DOHH2 (cell line): ENCODE measurements around the gene DENND1A.

Source experiments
- H3F3A ChIP-seq: fragments of 200-600 bp; sonication (generic), shearing (Covaris generic); 2 replicates; pipeline ENCODE4 v1.6.0; 2016; ENCODE audit warnings: antibody characterized with exemption, mild to moderate bottlenecking; ENCODE audit not compliant: control insufficient read depth, insufficient read depth
- H3K27ac ChIP-seq: fragments of 200-600 bp; sonication (generic); 2 replicates; pipeline ENCODE4 v1.5.1; 2014; ENCODE audit warnings: low read depth, mild to moderate bottlenecking, low read length, moderate library complexity
- H3K27me3 ChIP-seq: fragments of 200-600 bp; sonication (generic); 2 replicates; pipeline ENCODE4 v1.6.1; 2014; ENCODE audit warnings: mild to moderate bottlenecking, low read length, mixed read lengths; ENCODE audit not compliant: control insufficient read depth
- H3K36me3 ChIP-seq: fragments of 200-600 bp; sonication (generic); 2 replicates; pipeline ENCODE4 v1.6.1; 2014; ENCODE audit warnings: mild to moderate bottlenecking, low read length, moderate library complexity, mixed read lengths; ENCODE audit not compliant: control insufficient read depth
- H3K4me1 ChIP-seq: fragments of 200-600 bp; sonication (generic); 2 replicates; pipeline ENCODE4 v1.6.1; 2014; ENCODE audit warnings: mild to moderate bottlenecking, low read length, mixed read lengths; ENCODE audit not compliant: control insufficient read depth
- H3K4me2 ChIP-seq: fragments of 200-600 bp; sonication (generic); 2 replicates; pipeline ENCODE4 v1.6.0; 2014; ENCODE audit warnings: mild to moderate bottlenecking, low read length, moderate library complexity
- H3K4me3 ChIP-seq: fragments of 200-600 bp; sonication (generic); 2 replicates; pipeline ENCODE4 v1.5.1; 2014; ENCODE audit warnings: mild to moderate bottlenecking, low read length, mixed read lengths
- H3K79me2 ChIP-seq: fragments of 200-600 bp; sonication (generic); 2 replicates; pipeline ENCODE4 v1.6.1; 2014; ENCODE audit warnings: mild to moderate bottlenecking, low read length, mixed read lengths; ENCODE audit not compliant: control insufficient read depth
- H3K9me2 ChIP-seq: fragments of 200-600 bp; sonication (generic); replicated peaks from 2 replicates; pipeline ENCODE4 v1.6.1; 2014; ENCODE audit warnings: mild to moderate bottlenecking, low read length, mixed read lengths; ENCODE audit not compliant: control insufficient read depth
- H3K9me3 ChIP-seq: fragments of 200-600 bp; sonication (generic); 2 replicates; pipeline ENCODE4 v1.6.1; 2014; ENCODE audit warnings: antibody characterized with exemption, low read length, mixed read lengths; ENCODE audit not compliant: control insufficient read depth, insufficient read depth
- H4K20me1 ChIP-seq: fragments of 200-600 bp; sonication (generic); 2 replicates; pipeline ENCODE4 v1.6.0; 2014; ENCODE audit warnings: low read depth, mild to moderate bottlenecking, antibody characterized with exemption, low read length, moderate library complexity; ENCODE audit not compliant: control insufficient read depth, insufficient read depth
- CTCF ChIP-seq: fragments of 200-600 bp; sonication (generic); IDR thresholded peaks from one replicate; pipeline ENCODE4 v1.5.1; 2014; ENCODE audit warnings: antibody characterized with exemption, mild to moderate bottlenecking, low read depth, low read length; ENCODE audit not compliant: poor library complexity, severe bottlenecking
- EZH2phosphoT487 ChIP-seq: fragments of 200-600 bp; sonication (generic); IDR thresholded peaks from 2 replicates; pipeline ENCODE4 v1.6.1; 2017; ENCODE audit warnings: borderline replicate concordance, mild to moderate bottlenecking, antibody characterized with exemption, low read length, moderate library complexity, mixed read lengths

Gene DENND1A

GRCh38 chr9:123378956-123379660 lies 550.8 kb downstream of the DENND1A start:
- Histone ChIP-seq H3K4me1 (no peaks in the 10 kb centered on the region), H3K36me3 (no peaks in the 10 kb centered on the region), H3K9me3 (no peaks in the 10 kb centered on the region), H3K27me3 (no peaks in the 10 kb centered on the region), H3K4me2 (no peak overlapping the region), H3K9me2 (no peaks in the 10 kb centered on the region), H4K20me1 (no peaks in the 10 kb centered on the region), H3K79me2 (no peaks in the 10 kb centered on the region), H3F3A (no peaks in the 10 kb centered on the region), H3K27ac (no peak overlapping the region), H3K4me3 (no peak overlapping the region)
- TF ChIP-seq CTCF: no peak
- TF ChIP-seq EZH2phosphoT487: no peak

- Histone ChIP-seq H3K27me3 (no peaks in the 10 kb centered on the region), H3K4me2 (no peak overlapping the region), H3K4me1 (no peaks in the 10 kb centered on the region), H3K9me2 (no peaks in the 10 kb centered on the region), H3K36me3 (no peaks in the 10 kb centered on the region), H3K27ac (no peak overlapping the region), H3F3A (no peaks in the 10 kb centered on the region), H3K9me3 (no peaks in the 10 kb centered on the region), H3K79me2 (no peaks in the 10 kb centered on the region), H4K20me1 (no peaks in the 10 kb centered on the region), H3K4me3 (no peak overlapping the region)
- no peak for TF ChIP-seq EZH2phosphoT487
- no peak for TF ChIP-seq CTCF
Measured at GRCh38 chr9:123378025-123378424, 551.9 kb downstream of the DENND1A start.

GRCh38 chr9:123377211-123377971 lies 552.5 kb downstream of the DENND1A start:
- Histone ChIP-seq H3K9me2 (no peaks in the 10 kb centered on the region), H3K27ac (no peak overlapping the region), H3K79me2 (no peaks in the 10 kb centered on the region), H4K20me1 (no peaks in the 10 kb centered on the region), H3K4me1 (no peaks in the 10 kb centered on the region), H3K36me3 (no peaks in the 10 kb centered on the region), H3K4me2 (no peak overlapping the region), H3F3A (no peaks in the 10 kb centered on the region), H3K4me3 (no peak overlapping the region), H3K9me3 (no peaks in the 10 kb centered on the region), H3K27me3 (no peaks in the 10 kb centered on the region)
- TF ChIP-seq CTCF: no peak
- no peak for TF ChIP-seq EZH2phosphoT487
